ENCODE data around the gene AIDA.

DNA sequence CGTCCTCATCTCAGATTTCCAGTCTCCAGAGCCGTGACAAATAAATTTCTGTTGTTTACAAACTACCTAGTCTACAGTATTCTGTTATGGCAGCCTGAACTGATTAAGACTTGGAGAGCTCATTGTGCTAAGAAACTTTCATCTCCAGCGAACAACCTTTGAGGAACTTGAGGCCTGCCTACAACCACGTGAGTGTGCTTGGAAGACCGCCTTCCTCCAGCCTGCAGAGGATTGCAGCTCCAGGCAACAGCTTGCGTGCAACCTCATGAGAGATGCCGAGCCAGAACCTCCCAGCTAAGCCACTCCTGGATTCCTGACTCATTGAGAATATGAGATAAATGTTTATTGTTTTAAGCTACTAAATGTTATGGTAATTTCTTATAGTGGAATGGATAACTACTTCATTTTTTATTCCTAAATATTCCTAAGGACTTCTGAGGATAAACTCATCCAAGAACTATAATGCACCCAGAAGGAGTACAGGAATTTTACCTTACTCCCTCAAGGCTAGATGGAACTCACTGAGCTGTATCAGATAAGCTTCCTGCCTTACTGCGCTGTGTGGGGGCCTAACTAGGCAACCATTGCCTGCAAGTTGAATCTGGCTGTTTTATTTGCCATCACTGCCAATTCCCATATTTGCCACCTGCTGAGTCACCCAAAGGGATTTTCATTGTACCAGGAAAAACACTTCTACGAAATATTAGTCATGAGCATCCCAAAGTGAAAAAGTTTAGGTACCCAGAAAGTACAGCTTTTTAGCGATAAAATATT lies 42.3 kb upstream of the AIDA start:
- no peak for TF ChIP-seq RNF2 (IDR thresholded peaks at IDR 0.05; ENCODE audit: borderline replicate concordance, low read depth)
- TF ChIP-seq, protein P1, sequence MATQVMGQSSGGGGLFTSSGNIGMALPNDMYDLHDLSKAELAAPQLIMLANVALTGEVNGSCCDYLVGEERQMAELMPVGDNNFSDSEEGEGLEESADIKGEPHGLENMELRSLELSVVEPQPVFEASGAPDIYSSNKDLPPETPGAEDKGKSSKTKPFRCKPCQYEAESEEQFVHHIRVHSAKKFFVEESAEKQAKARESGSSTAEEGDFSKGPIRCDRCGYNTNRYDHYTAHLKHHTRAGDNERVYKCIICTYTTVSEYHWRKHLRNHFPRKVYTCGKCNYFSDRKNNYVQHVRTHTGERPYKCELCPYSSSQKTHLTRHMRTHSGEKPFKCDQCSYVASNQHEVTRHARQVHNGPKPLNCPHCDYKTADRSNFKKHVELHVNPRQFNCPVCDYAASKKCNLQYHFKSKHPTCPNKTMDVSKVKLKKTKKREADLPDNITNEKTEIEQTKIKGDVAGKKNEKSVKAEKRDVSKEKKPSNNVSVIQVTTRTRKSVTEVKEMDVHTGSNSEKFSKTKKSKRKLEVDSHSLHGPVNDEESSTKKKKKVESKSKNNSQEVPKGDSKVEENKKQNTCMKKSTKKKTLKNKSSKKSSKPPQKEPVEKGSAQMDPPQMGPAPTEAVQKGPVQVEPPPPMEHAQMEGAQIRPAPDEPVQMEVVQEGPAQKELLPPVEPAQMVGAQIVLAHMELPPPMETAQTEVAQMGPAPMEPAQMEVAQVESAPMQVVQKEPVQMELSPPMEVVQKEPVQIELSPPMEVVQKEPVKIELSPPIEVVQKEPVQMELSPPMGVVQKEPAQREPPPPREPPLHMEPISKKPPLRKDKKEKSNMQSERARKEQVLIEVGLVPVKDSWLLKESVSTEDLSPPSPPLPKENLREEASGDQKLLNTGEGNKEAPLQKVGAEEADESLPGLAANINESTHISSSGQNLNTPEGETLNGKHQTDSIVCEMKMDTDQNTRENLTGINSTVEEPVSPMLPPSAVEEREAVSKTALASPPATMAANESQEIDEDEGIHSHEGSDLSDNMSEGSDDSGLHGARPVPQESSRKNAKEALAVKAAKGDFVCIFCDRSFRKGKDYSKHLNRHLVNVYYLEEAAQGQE (IDR thresholded peaks at IDR 0.05): no peak
- TF ChIP-seq, protein P2, sequence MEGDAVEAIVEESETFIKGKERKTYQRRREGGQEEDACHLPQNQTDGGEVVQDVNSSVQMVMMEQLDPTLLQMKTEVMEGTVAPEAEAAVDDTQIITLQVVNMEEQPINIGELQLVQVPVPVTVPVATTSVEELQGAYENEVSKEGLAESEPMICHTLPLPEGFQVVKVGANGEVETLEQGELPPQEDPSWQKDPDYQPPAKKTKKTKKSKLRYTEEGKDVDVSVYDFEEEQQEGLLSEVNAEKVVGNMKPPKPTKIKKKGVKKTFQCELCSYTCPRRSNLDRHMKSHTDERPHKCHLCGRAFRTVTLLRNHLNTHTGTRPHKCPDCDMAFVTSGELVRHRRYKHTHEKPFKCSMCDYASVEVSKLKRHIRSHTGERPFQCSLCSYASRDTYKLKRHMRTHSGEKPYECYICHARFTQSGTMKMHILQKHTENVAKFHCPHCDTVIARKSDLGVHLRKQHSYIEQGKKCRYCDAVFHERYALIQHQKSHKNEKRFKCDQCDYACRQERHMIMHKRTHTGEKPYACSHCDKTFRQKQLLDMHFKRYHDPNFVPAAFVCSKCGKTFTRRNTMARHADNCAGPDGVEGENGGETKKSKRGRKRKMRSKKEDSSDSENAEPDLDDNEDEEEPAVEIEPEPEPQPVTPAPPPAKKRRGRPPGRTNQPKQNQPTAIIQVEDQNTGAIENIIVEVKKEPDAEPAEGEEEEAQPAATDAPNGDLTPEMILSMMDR (IDR thresholded peaks at IDR 0.05): no peak

Data from A549 (cell line).